GM19043 (cell line): ENCODE results near the gene HSPA1B.
"Not testable (repeated sequence)": the region's sequence is repeated elsewhere in the genome, so short reads cannot be mapped to it uniquely, and the experiment has no call there.

Experiments used
- ATAC-seq: cut with Tn5 transposase; IDR thresholded peaks from one replicate; pipeline ENCODE4 v1.9.1; 2021; ENCODE audit warnings: low read depth; ENCODE audit not compliant: unreplicated experiment

The HSPA1B gene

DNA sequence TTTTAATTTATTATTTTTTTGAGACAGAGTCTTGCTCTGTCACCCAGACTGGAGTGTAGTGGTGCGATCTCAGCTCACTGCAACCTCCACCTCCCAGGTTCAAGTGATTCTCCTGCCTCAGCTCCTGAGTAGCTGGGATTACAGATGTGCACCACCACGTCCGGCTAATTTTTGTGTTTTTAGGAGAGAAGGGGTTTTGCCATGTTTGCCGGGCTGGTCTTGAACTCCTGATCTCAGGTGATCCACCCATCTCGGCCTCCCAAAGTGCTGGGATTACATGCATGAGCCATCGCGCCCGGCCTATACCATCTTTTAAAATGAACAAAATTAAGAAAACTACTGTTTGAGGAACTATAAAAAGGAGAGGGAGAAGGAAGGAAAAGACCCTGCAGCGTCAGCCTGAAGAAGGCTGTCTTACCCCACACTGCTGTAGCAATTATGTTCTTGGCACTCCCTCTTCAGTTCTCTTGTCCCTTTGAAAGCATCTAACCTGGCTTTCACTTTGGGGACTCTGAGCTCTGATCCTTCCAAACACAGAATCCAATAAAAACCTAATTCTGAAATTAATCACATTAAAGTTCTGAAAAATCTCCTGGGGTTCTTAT is 3.8 kb upstream of the HSPA1B start:
- not testable (repeated sequence) for ATAC-seq

DNA sequence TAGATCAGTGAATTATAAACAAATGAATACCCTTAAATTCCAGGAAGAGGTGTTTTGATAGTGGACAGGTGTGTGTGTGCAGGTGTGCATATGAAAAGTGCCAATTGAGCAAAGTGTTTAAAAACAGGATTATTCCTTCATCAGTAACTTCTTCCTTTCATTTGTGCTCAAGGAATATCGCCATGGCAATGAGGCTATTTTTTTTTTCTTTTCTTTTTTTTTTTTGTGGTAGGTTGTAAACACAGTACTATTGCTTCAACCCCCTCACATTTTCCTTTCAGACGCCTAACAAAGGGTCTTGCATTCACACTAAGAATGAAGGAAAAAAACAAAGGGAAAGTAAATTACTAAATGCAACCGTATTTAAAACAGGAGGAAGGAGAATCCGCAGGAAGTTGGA is 2.0 kb upstream of the HSPA1B start:
- ATAC-seq = no peak

DNA sequence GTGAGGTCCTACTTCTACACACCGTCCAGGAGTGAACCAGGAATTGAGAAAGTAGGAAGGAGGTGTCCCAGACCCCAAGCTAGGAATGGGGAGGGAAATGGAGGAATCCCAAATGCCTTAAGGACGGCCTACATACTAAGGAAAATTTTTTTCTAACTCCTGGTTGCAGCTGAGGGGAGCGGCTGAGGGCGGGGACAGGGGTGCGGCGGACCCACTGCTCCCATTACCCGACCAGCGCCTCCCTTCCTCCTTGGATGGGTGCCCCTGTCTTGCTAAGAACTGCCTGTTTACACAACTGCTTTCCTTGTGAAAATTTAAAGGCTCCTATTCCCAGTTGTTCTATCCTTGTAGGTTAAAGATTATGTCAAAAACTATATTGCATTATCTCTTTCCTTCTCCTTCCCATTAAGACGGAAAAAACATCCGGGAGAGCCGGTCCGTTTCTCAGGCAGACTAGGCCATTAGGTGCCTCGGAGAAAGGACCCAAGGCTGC is 699 bp upstream of the HSPA1B start:
- peak; percentile 17 for ATAC-seq

- no peak for ATAC-seq
Measured at GRCh38 chr6:31829633-31830283, 2.2 kb downstream of the HSPA1B start.

DNA sequence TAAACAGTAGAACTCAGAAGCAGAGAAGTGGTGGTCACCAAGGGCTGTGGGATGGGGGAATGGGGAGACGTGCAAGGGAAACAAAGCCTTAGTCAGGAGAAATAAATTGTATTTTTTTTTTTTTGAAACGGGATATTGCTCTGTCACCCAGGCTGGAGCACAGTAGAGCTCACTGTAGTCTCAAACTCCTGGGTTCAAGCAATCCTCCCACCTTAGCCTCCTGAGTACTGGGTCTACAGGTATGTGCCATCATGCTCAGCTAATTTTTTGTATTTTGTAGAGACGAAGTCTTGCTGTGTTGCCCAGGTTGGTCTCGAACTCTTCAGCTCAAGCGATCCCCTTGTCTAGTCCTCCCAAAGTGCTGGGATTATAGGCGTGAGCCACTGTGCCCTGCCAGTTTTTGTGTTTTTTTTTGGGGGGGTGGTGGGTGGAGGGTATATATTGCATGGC is 3.4 kb downstream of the HSPA1B start:
- ATAC-seq = no peak

DNA sequence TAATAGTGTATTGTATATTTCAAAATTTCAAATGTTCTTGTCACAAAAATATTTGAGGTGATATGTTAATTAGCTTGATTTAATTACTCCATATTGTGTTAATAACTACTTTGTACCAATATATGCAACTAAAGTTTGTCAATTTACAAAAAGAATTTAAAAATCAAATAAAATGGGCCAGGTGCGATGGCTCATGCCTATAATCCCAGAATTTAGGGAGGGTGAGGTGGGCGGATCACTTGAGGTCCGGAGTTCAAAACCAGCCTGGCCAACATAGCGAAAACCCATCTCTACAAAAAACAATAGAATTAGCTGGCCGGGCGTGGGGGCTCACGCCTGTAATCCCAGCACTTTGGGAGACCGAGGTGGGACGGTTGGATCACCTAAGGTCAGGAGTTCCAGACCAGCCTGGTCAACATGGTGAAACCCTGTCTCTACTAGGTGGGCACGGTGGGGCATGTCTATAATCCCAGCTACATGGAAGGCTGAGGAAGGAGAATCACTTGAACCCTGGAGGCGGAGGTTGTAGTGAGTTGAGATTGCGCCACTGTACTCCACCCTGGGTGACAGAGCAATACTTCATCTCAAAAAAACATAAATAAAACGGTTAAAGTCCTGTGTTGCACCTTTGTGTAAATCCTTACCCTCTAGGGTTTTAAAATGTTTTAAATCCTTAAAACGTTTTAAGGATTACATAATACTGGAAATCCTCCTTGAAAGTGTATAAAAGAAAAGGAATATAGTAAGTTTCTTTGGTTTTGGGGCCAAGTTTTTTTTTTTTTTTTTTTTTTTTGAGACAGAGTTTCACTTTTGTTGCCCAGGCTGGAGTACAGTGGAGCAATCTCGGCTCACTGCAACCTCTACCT is 4.0 kb downstream of the HSPA1B start:
- no peak for ATAC-seq

- no peak for ATAC-seq
Measured at GRCh38 chr6:31834367-31835250, 7.1 kb downstream of the HSPA1B start.

DNA sequence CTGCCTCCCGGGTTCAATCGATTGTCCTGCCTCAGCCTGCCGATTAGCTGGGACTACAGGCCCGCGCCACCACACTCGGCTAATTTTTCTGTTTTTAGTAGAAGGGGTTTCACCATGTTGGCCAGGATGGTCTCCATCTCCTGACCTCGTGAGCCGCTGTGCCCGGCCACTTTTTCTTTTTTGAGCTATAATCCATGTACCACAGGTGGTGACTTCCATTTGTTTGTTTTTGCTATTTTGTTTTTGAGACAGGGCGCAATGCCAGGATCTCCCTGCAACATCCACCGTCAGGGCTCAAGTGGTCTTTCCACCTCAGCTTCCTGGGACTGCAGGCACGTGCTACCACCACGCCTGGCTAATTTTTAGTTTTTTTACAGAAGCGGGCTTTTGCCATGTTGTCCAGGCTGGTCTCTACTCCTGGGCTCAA is 8.5 kb downstream of the HSPA1B start:
- no peak for ATAC-seq

GRCh38 chr6:31836474-31837368 is 9.2 kb downstream of the HSPA1B start:
- ATAC-seq = no peak

GRCh38 chr6:31837369-31838113 is 10.0 kb downstream of the HSPA1B start:
- no peak for ATAC-seq

DNA sequence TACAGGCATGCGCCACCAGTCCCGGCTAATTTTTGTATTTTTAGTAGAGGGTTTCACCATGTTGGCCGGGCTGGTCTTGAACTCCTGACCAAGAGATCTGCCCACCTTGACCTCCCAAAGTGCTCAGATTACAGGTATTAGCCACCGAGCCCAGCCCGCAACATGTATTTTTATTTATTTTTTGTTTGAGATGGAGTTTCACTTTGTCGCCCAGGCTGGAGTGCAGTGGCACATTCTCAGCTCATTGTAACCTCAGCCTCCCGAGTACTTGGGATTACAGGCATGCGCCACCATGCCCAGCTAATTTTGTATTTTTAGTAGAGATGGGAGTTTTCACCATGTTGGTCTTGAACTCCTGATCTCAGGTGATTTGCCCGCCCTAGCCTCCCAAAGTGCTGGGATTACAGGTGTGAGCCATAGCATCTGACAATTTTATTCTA is 10.6 kb downstream of the HSPA1B start:
- ATAC-seq = not testable (repeated sequence)

- no peak for ATAC-seq
Measured at GRCh38 chr6:31838968-31839367, 11.4 kb downstream of the HSPA1B start.

DNA sequence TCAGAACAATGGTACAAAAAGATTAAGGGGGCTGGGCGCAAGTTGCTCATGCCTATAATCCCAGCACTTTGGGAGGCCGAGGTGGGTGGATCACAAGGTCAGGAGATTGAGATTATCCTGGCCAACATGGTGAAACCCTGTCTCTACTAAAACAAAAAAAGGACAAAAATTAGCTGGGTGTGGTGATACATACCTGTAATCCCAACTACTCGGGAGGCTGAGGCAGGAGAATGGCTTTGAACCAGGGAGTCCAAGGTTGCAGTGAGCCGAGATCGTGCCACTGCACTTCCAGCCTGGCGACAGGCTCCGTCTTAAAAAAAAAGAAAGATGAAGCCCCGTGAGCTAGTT is 12.2 kb downstream of the HSPA1B start:
- not testable (repeated sequence) for ATAC-seq

DNA sequence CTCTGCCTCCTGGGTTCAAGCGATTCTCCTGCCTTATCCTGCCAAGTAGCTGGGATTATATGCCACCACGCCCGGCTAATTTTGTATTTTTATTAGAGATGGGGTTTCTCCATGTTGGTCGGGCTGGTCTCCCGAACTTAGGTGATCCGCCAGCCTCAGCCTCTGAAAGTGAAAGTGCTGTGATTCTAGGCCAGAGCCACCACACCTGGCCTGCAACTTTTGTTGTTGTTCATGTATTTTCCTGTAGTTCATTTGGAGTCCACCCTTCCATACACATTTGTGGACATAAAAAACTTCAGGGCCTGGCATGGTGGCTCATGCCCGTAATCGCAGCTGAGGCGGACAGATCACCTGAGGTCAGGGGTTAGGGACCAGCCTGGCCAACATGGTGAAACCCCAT is 14.5 kb downstream of the HSPA1B start:
- ATAC-seq = no peak

- no peak for ATAC-seq
Measured at GRCh38 chr6:31844507-31844906, 17.0 kb downstream of the HSPA1B start.

DNA sequence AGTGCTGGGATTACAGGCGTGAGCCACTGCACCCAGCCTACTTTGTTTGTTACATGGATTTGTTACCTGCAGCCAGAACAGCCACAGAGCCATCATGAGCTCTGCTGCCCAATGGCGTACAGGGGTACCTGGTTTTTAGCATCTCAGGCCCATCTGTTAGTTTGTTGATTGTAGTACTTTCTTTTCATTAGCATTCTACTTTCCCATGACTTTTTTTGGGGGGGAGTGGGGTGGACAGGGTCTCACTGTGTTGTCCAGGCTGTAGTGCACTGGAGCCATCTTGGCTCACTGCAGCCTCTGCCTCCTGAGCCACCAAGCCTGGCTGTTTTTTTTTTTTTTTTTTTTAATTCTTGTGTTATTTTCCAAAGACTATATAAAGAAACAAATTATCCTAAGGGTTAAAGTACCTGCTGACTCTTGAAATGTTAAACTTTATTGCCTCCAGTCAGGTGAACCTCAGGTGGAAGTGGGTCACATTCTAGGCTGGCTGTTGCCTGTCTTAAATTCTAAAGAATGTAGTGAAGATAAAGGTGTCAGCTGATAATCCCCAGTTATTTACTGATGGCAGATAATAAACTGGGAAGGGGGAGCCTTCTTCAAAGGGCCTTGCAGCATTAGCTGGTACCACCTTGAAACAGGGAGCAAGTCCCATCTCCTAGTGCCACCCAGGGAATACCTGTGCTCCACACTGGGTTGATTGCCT is 19.9 kb downstream of the HSPA1B start:
- ATAC-seq = no peak

DNA sequence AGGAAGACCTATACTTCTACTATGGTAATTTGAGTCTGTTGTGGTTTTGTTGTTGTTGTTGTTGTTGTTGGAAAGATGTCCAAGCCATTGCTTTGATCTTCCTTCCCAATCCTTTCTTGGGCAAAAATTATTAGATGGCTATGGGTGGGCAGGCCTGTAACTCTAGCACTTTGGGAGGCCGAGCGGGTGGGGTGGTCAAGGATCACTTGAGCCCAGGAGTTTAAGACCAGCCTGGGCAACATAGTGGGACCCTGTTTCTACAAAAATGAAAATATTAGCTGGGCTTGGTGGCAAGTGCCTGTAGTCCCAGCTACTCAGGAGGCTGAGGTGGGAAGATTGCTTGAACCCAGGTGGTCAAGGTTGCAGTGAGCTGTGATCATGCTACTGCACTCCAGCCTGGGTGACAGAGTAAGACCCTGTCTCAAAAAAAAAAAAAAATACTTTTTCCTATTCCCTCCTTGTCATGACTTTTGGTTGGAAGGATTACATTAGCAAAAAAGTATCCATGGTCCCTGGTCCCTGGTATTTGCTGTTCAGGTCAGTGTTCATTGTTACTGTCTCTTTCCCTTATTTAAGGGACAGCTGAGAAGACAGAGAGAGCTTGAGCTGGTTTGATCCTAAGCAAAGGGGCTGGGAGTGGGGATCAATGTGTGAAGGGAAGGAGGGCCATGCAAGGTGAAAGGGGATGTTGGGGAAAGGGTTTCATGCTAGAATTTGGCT is 23.4 kb downstream of the HSPA1B start:
- ATAC-seq = no peak

DNA sequence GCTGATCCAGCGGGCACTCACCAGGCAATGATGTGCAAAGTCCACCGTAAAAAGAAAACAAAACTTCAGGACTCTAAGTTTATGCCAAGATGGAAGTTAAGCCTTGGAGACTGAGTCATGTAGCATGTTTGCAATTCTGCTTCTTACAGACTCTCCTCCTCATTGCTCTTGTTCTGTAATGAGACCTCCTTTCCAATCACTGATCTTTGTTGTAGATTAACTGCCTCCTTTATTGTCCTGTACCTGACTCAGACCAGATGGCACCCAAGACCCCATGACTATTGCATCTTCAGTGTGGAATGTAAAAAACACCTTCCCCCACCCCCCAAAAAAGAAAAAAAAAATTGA is 23.9 kb downstream of the HSPA1B start:
- ATAC-seq = no peak
